Renal cortical epithelial cell (primary cell): ENCODE measurements around the gene ZBTB45. TPM values are rescaled to one million over a fixed set of nuclear protein-coding genes. Genes with fewer than 3 reads are reported as not detected.

Experiments
- DNase-seq: peaks from one replicate; pipeline ENCODE4 v3.0.0-alpha.2; 2011; ENCODE audit warnings: low read depth
- total RNA-seq: library from RNA; depleted of rRNA; stranded (reverse); fragments of >200 nt; gene quantifications from 2 replicates; pipeline ENCODE4 v1.2.3, GENCODE V29; 2014

The ZBTB45 gene
- 3.1 and 10.2 TPM in 2 replicates for total RNA-seq

GRCh38 chr19:58519355-58520256 is at the start of gene ZBTB45:
Gene ZBTB45 (minus strand): TSS chr19:58519810. CDS start chr19:58517673, 2,137 bp downstream.
- DNase-seq, result peak; percentile 90

GRCh38 chr19:58568453-58569130 is 49.0 kb upstream of the ZBTB45 start:
- DNase-seq, result no peak

GRCh38 chr19:58566989-58567388 is 47.4 kb upstream of the ZBTB45 start:
- DNase-seq, result no peak

GRCh38 chr19:58563823-58564222 is 44.2 kb upstream of the ZBTB45 start:
- no peak for DNase-seq

GRCh38 chr19:58563034-58563573 is 43.5 kb upstream of the ZBTB45 start:
- no peak for DNase-seq

GRCh38 chr19:58562122-58563033 is 42.8 kb upstream of the ZBTB45 start:
- no peak for DNase-seq

GRCh38 chr19:58561373-58562121 is 41.9 kb upstream of the ZBTB45 start:
- no peak for DNase-seq

- no peak for DNase-seq
Measured at GRCh38 chr19:58560921-58561320, 41.3 kb upstream of the ZBTB45 start.

- no peak for DNase-seq
Measured at GRCh38 chr19:58560007-58560887, 40.6 kb upstream of the ZBTB45 start.

GRCh38 chr19:58559275-58560006 is 39.8 kb upstream of the ZBTB45 start:
- DNase-seq, result peak; percentile 86

GRCh38 chr19:58558623-58559274 is 39.1 kb upstream of the ZBTB45 start:
- peak; percentile 95 for DNase-seq

GRCh38 chr19:58558066-58558622 is 38.5 kb upstream of the ZBTB45 start, which contains the start of gene UBE2M:
Gene UBE2M (minus strand): TSS chr19:58558611. CDS start chr19:58558381, 230 bp downstream.
- DNase-seq, result no peak

GRCh38 chr19:58557221-58558065 is 37.8 kb upstream of the ZBTB45 start:
- DNase-seq, result no peak

- DNase-seq, result no peak
Measured at GRCh38 chr19:58556622-58557220, 37.1 kb upstream of the ZBTB45 start.

- no peak for DNase-seq
Measured at GRCh38 chr19:58555920-58556621, 36.5 kb upstream of the ZBTB45 start.

GRCh38 chr19:58555369-58555885 is 35.8 kb upstream of the ZBTB45 start:
- DNase-seq, result no peak
